ENCODE data around the gene CHAF1A.

The CHAF1A gene

GRCh38 chr19:4409123-4409933, 6.9 kb downstream of the CHAF1A start:
- no peak for DNase-seq (ENCODE audit: low read depth)

GRCh38 chr19:4413588-4413987, 11.1 kb downstream of the CHAF1A start:
- DNase-seq (ENCODE audit: low read depth): no peak

DNA sequence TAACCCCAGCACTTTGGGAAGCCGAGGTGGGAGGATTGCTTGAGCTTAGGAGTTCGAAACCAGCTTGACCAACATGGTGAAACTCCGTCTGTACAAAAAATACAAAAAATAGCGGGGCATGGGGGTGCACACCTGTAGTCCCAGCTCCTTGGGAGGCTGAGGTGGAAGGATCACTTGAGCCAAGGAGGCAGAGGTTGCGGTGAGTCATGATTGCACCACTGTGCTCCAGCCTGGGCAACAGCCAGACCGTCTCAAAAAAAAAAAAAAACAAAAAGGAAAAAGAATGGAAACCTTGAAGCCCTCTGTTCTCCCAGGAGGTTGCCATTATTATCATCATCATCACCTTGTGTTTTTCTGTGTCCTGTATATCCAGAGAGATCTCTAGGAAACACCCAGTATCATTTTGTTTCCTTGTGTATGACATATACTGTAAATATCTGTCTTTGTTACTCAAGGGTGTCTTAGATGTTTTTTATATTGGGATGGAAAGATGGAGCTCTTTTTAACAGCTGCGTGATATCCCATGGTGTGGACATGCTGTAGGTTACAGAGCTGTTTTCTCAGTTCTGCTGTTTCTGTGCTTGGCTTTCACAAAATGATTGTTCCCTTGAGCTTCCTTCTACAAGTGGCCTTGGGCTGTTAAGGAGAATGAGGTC, 11.8 kb downstream of the CHAF1A start:
- DNase-seq (ENCODE audit: low read depth): no peak

DNA sequence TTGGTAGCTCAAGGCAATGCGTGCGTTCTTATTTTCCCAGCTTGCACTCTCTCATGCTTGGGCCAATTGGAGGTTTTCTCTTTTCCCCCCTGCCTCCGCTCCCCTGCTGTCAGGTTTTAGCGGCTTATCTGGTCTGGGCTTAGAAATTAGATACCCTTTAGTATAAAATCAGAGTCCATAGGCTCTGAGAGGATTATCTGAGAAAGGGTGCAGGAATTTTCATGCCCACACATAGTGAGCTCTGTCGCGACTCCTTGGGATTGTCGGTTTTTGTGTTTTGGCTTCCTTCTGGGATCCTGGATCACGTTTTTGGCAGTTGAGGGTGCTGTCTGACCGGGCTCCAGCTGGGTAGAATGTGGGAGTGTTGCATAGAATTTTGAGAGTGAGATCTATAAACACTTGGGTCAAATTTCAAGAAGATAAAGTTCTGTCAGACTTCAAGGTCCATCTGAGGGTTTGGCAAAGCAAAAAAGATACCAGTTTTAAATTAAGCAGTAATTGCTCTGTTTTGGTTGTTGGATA, 12.4 kb downstream of the CHAF1A start:
- no peak for DNase-seq (ENCODE audit: low read depth)

DNA sequence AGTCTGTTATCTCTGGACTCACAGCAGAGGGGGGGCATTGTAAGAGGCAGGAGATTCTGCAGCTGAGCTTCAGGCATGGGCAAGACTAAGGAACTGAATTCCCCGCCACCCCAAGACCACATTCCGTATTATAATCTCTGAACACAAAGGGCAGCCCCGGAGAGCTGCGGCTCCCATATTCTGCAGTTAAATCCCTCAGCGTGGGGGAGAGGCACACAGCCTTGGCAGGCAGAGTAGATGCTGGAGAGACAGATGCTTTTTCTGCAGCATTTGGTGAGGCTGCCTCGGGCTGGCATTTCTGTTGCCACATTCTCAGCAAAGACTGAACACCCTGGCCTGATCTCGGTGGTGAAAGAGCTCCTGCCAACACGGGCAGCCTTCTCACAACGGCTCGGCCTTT, 12.9 kb downstream of the CHAF1A start:
- DNase-seq (ENCODE audit: low read depth): no peak

GRCh38 chr19:4416268-4416667, 13.8 kb downstream of the CHAF1A start:
- no peak for DNase-seq (ENCODE audit: low read depth)

GRCh38 chr19:4423416-4424126, 21.1 kb downstream of the CHAF1A start:
- no peak for DNase-seq (ENCODE audit: low read depth)

DNA sequence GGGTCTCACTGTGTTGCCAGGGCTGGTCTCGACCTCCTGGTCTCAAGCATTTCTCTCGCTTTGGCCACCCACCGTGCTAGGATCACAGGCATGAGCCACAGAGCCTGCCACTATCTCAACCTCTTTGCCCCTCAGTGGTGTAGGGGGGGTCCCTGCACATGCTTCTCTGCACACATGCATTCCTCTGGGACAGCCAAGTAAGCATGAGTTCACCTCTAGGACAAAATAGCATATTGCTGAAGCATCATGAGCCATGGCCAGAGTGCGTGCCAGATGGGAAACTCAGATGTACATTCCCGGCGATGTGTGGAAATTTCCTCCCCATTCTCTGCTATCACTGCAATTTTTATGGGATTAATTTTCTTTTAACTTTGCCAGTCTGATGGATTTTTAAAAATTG, 23.1 kb downstream of the CHAF1A start:
- no peak for DNase-seq (ENCODE audit: low read depth)

DNA sequence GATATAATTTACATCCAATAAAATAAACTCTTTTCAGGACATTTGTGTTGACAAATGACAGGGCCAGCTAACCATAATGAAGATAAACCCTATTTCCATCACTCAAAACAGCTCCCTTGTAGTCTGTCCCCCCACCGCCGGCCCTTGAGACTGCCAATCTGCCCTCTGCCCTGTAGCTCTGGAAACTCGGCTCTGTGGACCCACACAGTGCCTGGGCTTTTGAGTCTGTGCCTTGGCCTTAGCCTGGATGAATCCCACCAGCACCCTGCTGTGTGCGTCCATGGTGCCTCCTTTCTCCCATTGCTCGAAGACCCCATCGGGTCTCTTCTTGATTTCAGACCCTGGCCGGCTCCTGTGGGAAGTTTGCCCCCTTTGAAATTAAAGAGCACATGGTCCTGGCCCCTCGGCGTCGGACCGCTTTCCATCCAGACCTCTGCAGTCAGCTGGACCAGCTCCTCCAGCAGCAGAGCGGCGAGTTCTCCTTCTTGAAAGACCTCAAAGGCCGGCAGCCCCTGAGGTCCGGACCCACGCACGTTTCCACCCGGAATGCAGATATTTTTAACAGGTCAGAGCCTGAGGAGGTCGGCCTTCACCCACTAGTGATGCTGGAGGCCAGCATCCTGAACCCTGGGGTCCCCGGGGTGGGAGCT, 26.0 kb downstream of the CHAF1A start:
- no peak for DNase-seq (ENCODE audit: low read depth)

DNA sequence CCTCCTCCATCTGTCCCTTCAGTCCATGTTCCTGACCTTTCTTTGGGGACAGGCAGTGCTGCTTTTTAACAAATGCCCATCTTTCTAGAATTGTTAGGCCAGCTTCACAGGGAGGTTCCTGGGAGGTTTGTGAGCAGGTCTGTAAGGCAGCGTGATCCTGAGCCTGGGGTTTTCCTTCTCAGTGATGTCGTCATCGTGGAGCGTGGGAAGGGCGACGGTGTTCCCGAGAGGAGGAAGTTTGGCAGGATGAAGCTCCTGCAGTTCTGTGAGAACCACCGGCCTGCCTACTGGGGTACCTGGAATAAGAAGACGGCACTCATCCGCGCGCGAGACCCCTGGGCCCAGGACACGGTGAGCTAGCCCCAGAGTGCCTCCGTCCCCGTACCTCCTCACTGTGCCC, 26.8 kb downstream of the CHAF1A start:
- no peak for DNase-seq (ENCODE audit: low read depth)

- no peak for DNase-seq (ENCODE audit: low read depth)
Observed at GRCh38 chr19:4429771-4430171, 27.3 kb downstream of the CHAF1A start.

DNA sequence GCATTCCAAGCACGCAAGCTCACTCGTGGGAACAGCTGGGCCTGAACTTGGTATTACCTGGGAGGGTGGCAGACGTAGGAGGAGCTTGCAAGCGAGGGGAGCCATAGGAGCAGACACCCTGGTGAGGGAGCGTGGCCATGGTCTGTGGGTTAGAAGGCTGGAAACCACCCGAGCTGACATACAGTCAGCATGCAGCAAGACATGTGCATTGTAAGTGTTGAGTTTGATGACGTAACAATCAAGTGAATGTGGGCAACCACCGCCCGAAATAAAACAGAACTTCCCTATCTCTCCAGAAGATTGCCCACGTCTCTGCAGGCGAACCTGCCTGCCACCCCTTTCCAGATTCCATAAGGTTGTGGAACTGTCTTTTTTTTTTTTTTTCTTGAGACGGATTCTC, 28.3 kb downstream of the CHAF1A start:
- no peak for DNase-seq (ENCODE audit: low read depth)

- DNase-seq (ENCODE audit: low read depth): no peak
Observed at GRCh38 chr19:4431296-4431695, 28.9 kb downstream of the CHAF1A start.

- DNase-seq (ENCODE audit: low read depth): no peak
Observed at GRCh38 chr19:4431808-4432674, 29.6 kb downstream of the CHAF1A start.

GRCh38 chr19:4432918-4433506, 30.6 kb downstream of the CHAF1A start:
- DNase-seq (ENCODE audit: low read depth): no peak

DNA sequence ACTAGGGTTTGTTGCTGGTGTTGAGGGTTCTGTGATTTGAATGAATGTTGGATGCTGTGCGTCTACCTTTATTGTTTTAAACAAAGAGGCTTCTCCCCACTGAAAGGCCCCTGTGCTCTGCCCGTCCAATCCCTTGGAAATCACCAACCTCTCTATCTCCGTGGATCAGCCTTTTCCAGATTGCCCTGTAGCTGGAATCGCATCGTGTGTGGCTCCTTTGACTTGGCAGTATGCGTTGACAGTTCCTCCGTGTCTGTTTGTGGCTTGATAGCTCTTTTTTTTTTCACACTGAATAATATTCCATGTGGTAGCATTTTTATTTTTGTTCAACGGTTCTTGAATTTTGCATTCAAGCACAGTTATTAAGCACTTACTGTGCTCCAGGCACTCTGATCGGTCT, 32.0 kb downstream of the CHAF1A start:
- DNase-seq (ENCODE audit: low read depth): no peak

- DNase-seq (ENCODE audit: low read depth): no peak
Observed at GRCh38 chr19:4436231-4436630, 33.8 kb downstream of the CHAF1A start.

DNA sequence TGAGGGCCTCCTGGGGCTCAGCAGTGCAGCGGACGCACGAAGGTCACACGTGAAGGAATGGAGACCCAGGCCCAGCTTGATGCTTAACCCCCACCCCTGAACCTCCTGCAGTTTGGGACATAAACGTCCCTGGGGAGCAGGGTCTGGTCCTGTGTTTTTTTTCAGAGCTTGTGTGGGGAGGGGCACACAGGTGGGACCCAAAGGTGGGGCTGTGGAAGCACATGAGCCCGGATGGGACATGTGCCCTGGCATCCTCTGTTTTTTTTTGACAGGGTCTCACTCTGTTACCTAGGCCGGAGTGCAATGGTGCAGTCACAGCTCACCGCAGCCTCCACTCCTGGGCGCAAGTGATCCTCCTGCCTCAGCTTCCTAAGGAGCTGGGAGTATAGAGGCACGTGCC, 34.7 kb downstream of the CHAF1A start:
- DNase-seq (ENCODE audit: low read depth): no peak

GRCh38 chr19:4439243-4439642, 36.8 kb downstream of the CHAF1A start:
- no peak for DNase-seq (ENCODE audit: low read depth)

GRCh38 chr19:4441994-4442818, 39.8 kb downstream of the CHAF1A start:
- no peak for DNase-seq (ENCODE audit: low read depth)

Data from activated T-cell treated with anti-CD3 and anti-CD28 coated beads for 48 hours (primary cell).